ENCODE results near the gene NISCH. TPM values are rescaled to one million over a fixed set of nuclear protein-coding genes. Genes with fewer than 3 reads are reported as not detected.

NISCH gene
- total RNA-seq, 1 experiment from 2014 or later, result 104 TPM

DNA sequence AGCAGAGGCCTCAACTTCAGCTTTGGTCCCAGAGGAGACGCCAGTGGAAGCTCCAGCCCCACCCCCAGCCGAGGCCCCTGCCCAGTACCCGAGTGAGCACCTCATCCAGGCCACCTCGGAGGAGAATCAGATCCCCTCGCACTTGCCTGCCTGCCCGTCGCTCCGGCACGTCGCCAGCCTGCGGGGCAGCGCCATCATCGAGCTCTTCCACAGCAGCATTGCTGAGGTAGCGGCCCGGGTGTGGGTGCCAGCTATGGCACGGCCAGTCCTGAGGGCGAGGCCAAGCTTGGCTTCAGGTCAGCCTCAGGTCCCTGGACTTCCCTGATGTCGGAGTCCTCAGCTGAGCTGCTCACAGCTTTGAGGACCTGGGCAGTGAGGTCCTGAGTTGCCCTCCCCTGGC, 34.0 kb downstream of the NISCH start:
- Histone ChIP-seq H3K23ac (ENCODE audit: insufficient read length, low read depth, low read length) (no peak overlapping the region), H3K14ac (ENCODE audit: insufficient read depth, low read length) (no peak overlapping the region), H3K56ac (ENCODE audit: insufficient read length, low read depth, low read length) (no peak overlapping the region), H4K8ac (replicated peaks; ENCODE audit: insufficient read length, low read depth, low read length) (no peak overlapping the region), H3K9me3 (ENCODE audit: control insufficient read depth, low read depth, low read length) (no peaks in the 10 kb centered on the region), H3K18ac (ENCODE audit: insufficient read length, low read depth, low read length) (no peak overlapping the region), H3K27me3 (ENCODE audit: insufficient read depth, low read length) (no peaks in the 10 kb centered on the region), H2BK15ac (ENCODE audit: low read depth, low read length) (no peak overlapping the region), H3K4me2 (ENCODE audit: insufficient read depth, insufficient read length, low read length) (no peak overlapping the region), H3K23me2 (ENCODE audit: insufficient read length, low read depth, low read length, poor library complexity, severe bottlenecking) (no peaks in the 10 kb centered on the region), H3K4ac (ENCODE audit: low read depth, low read length) (no peak overlapping the region), H2BK12ac (ENCODE audit: insufficient read length, low read depth, low read length) (no peak overlapping the region), H2AK5ac (ENCODE audit: insufficient read length, low read length) (no peak overlapping the region), H3K79me1 (ENCODE audit: insufficient read depth, low read depth, low read length, poor library complexity, severe bottlenecking) (no peaks in the 10 kb centered on the region), H4K91ac (ENCODE audit: insufficient read length, low read depth, low read length) (no peak overlapping the region), H4K20me1 (ENCODE audit: control insufficient read depth, insufficient read depth, insufficient read length) (no peaks in the 10 kb centered on the region), H2BK5ac (ENCODE audit: insufficient read length, low read length) (no peak overlapping the region), H3T11ph (ENCODE audit: low read length) (no peak overlapping the region), H3K79me2 (ENCODE audit: insufficient read depth, low read length) (no peaks in the 10 kb centered on the region), H2BK20ac (ENCODE audit: low read depth, low read length, poor library complexity, severe bottlenecking) (no peak overlapping the region), H4K5ac (ENCODE audit: insufficient read length, low read depth, low read length) (no peak overlapping the region), H2AFZ (ENCODE audit: low read length) (no peak overlapping the region), H3K27ac (ENCODE audit: insufficient read length, low read depth, low read length) (no peak overlapping the region), H3K4me1 (ENCODE audit: insufficient read depth, low read length) (no peaks in the 10 kb centered on the region), H3K9ac (ENCODE audit: extremely low read depth, insufficient read length, low read length) (no peak overlapping the region), H2BK120ac (ENCODE audit: low read depth, low read length, poor library complexity, severe bottlenecking) (no peak overlapping the region)
- peaks cover 19 to 77% (median 74%) of the 10 kb centered on the region in 3 experiments for H3K36me3 Mint-ChIP-seq (ENCODE audit: insufficient read depth in 1 of 3, low read depth in 3 of 3)
- no peaks in the 10 kb centered on the region for H3K27me3 Mint-ChIP-seq (ENCODE audit: low read depth)
- peaks cover 6 to 12% of the 10 kb centered on the region in 2 experiments for H3K4me1 Mint-ChIP-seq
- no peaks in the 10 kb centered on the region for H3K9me3 Mint-ChIP-seq
- TF ChIP-seq, protein P1, sequence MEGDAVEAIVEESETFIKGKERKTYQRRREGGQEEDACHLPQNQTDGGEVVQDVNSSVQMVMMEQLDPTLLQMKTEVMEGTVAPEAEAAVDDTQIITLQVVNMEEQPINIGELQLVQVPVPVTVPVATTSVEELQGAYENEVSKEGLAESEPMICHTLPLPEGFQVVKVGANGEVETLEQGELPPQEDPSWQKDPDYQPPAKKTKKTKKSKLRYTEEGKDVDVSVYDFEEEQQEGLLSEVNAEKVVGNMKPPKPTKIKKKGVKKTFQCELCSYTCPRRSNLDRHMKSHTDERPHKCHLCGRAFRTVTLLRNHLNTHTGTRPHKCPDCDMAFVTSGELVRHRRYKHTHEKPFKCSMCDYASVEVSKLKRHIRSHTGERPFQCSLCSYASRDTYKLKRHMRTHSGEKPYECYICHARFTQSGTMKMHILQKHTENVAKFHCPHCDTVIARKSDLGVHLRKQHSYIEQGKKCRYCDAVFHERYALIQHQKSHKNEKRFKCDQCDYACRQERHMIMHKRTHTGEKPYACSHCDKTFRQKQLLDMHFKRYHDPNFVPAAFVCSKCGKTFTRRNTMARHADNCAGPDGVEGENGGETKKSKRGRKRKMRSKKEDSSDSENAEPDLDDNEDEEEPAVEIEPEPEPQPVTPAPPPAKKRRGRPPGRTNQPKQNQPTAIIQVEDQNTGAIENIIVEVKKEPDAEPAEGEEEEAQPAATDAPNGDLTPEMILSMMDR (conservative IDR thresholded peaks at IDR 0.05), result no peak
- H3K4me3 Mint-ChIP-seq, result no peak overlapping the region
- no CpG with 5 or more reads among the region's 18 CpGs for WGBS (ENCODE audit: extremely low coverage, insufficient read length, low lambda C conversion rate)
- DNase-seq, result no peak
- peak overlapping the region in 1 of 3 experiments; percentile 35; a peak in 1 of 7 replicates for H3K27ac Mint-ChIP-seq

Data from H9 (cell line).